ENCODE data around the gene GPR158.

- TF ChIP-seq PAX5 (IDR thresholded peaks at IDR 0.05; ENCODE audit: insufficient read depth, low read length, severe bottlenecking), result no peak
- TF ChIP-seq POLR2A (IDR thresholded peaks at IDR 0.05; ENCODE audit: low read depth, low read length), result no peak
Measured at GRCh38 chr10:25498645-25499044, 323.8 kb downstream of the GPR158 start.
